ENCODE measurements around the gene ROMO1. TPM values are rescaled to one million over a fixed set of nuclear protein-coding genes. Genes with fewer than 3 reads are reported as not detected.
"Not testable (repeated sequence)": the region's sequence is repeated elsewhere in the genome, so short reads cannot be mapped to it uniquely, and the experiment has no call there.

Gene ROMO1
- polyA plus RNA-seq, 6 donors from 2014 or later = 256 to 337 (median 292) TPM

- peak overlapping the region in 1 of 6 donors; percentile 51 for H3K27ac Mint-ChIP-seq
- DNase-seq (no peak), ATAC-seq (ENCODE audit: low read depth in 2 of 2) (no peak)
- H3K36me3 Mint-ChIP-seq = peaks cover 17 to 18% of the 10 kb centered on the region in 2 donors
- H3K27me3 Mint-ChIP-seq = no peaks in the 10 kb centered on the region
- peaks cover 0 to 6% (median 4%) of the 10 kb centered on the region in 3 donors for H3K4me1 Mint-ChIP-seq
- no peak overlapping the region for H3K4me3 Mint-ChIP-seq
- no peaks in the 10 kb centered on the region for H3K9me3 Mint-ChIP-seq
These were observed 20.5 kb downstream of the ROMO1 start for GRCh38 chr20:35719717-35720116.

GRCh38 chr20:35720165-35721123, 21.2 kb downstream of the ROMO1 start:
- DNase-seq (no peak), ATAC-seq (ENCODE audit: low read depth in 2 of 2) (peak in 1 of 2 donors; percentile 7)
- no peaks in the 10 kb centered on the region for H3K27me3 Mint-ChIP-seq
- H3K27ac Mint-ChIP-seq = peak overlapping the region in 5 of 6 donors; percentile 3 to 87 (median 51)
- peaks cover 17 to 19% of the 10 kb centered on the region in 2 donors for H3K36me3 Mint-ChIP-seq
- H3K4me1 Mint-ChIP-seq = peaks cover 0 to 3% (median 3%) of the 10 kb centered on the region in 3 donors
- H3K4me3 Mint-ChIP-seq = peak overlapping the region in 2 of 8 donors; percentile 24 to 41
- H3K9me3 Mint-ChIP-seq = no peaks in the 10 kb centered on the region

- Mint-ChIP-seq H3K36me3 (peaks cover 10 to 15% of the 10 kb centered on the region in 2 donors), H3K27ac (peak overlapping the region in 3 of 6 donors; percentile 46 to 83 (median 74)), H3K4me1 (peaks cover 0 to 3% (median 3%) of the 10 kb centered on the region in 3 donors), H3K9me3 (no peaks in the 10 kb centered on the region), H3K4me3 (no peak overlapping the region), H3K27me3 (no peaks in the 10 kb centered on the region)
- ATAC-seq (ENCODE audit: low read depth in 2 of 2) (no peak), DNase-seq (no peak)
These were observed 22.0 kb downstream of the ROMO1 start for GRCh38 chr20:35721219-35721618.

- no peak for ATAC-seq (ENCODE audit: low read depth in 2 of 2)
- Mint-ChIP-seq H3K27ac (peak overlapping the region in 4 of 6 donors; percentile 6 to 83 (median 60)), H3K4me3 (no peak overlapping the region), H3K27me3 (no peaks in the 10 kb centered on the region), H3K4me1 (peaks cover 0 to 3% (median 3%) of the 10 kb centered on the region in 3 donors), H3K9me3 (no peaks in the 10 kb centered on the region), H3K36me3 (peaks cover 10 to 18% of the 10 kb centered on the region in 2 donors)
- DNase-seq = no peak
These were observed 22.4 kb downstream of the ROMO1 start for GRCh38 chr20:35721621-35722020.

GRCh38 chr20:35723275-35723639, 24.1 kb downstream of the ROMO1 start:
- not testable (repeated sequence) for H3K9me3 Mint-ChIP-seq; ATAC-seq (ENCODE audit: low read depth in 2 of 2); H3K4me1 Mint-ChIP-seq; H3K27me3 Mint-ChIP-seq; DNase-seq
- Mint-ChIP-seq H3K36me3 (peaks cover 10 to 22% of the 10 kb centered on the region in 2 donors), H3K4me3 (peak overlapping the region in 1 of 8 donors; percentile 15), H3K27ac (peak overlapping the region in 3 of 6 donors; percentile 57 to 88 (median 74))

- not testable (repeated sequence) for H3K4me3 Mint-ChIP-seq; H3K4me1 Mint-ChIP-seq; H3K9me3 Mint-ChIP-seq; H3K27me3 Mint-ChIP-seq; DNase-seq; ATAC-seq (ENCODE audit: low read depth in 2 of 2)
- H3K27ac Mint-ChIP-seq = peak overlapping the region in 5 of 6 donors; percentile 12 to 88 (median 60)
- peaks cover 10 to 22% of the 10 kb centered on the region in 2 donors for H3K36me3 Mint-ChIP-seq
These were observed 24.6 kb downstream of the ROMO1 start for GRCh38 chr20:35723652-35724320.

GRCh38 chr20:35724321-35725230, 25.4 kb downstream of the ROMO1 start:
- ATAC-seq (ENCODE audit: low read depth in 2 of 2) = no peak
- Mint-ChIP-seq H3K9me3 (no peaks in the 10 kb centered on the region), H3K27me3 (no peaks in the 10 kb centered on the region), H3K36me3 (peaks cover 10 to 22% of the 10 kb centered on the region in 2 donors), H3K27ac (peak overlapping the region in 2 of 6 donors; percentile 12 to 60), H3K4me3 (no peak overlapping the region), H3K4me1 (peaks cover 0 to 3% (median 3%) of the 10 kb centered on the region in 3 donors)
- no peak for DNase-seq

GRCh38 chr20:35726842-35727711, 27.9 kb downstream of the ROMO1 start:
- DNase-seq (no peak), ATAC-seq (ENCODE audit: low read depth in 2 of 2) (no peak)
- Mint-ChIP-seq H3K27me3 (no peaks in the 10 kb centered on the region), H3K27ac (peak overlapping the region in 1 of 6 donors; percentile 76), H3K4me1 (peaks cover 4 to 8% (median 8%) of the 10 kb centered on the region in 3 donors), H3K36me3 (peaks cover 0 to 24% of the 10 kb centered on the region in 2 donors), H3K9me3 (no peaks in the 10 kb centered on the region), H3K4me3 (no peak overlapping the region)

- Mint-ChIP-seq H3K27me3 (no peaks in the 10 kb centered on the region), H3K36me3 (peaks cover 11 to 27% of the 10 kb centered on the region in 2 donors), H3K4me3 (no peak overlapping the region), H3K9me3 (no peaks in the 10 kb centered on the region), H3K27ac (peak overlapping the region in 1 of 6 donors; percentile 53), H3K4me1 (peaks cover 9 to 24% (median 21%) of the 10 kb centered on the region in 3 donors)
- no peak for ATAC-seq (ENCODE audit: low read depth in 2 of 2)
- no peak for DNase-seq
These were observed 30.1 kb downstream of the ROMO1 start for GRCh38 chr20:35729283-35729807.

- DNase-seq (no peak), ATAC-seq (ENCODE audit: low read depth in 2 of 2) (no peak)
- Mint-ChIP-seq H3K27ac (peak overlapping the region in 1 of 6 donors; percentile 53), H3K9me3 (no peaks in the 10 kb centered on the region), H3K4me1 (peaks cover 12 to 30% (median 25%) of the 10 kb centered on the region in 3 donors), H3K36me3 (peaks cover 14 to 33% of the 10 kb centered on the region in 2 donors), H3K27me3 (no peaks in the 10 kb centered on the region), H3K4me3 (peak overlapping the region in 1 of 8 donors; percentile 27)
These were observed 30.8 kb downstream of the ROMO1 start for GRCh38 chr20:35729836-35730582.
